GM19467 (cell line): Measurements from ENCODE around the gene PRKG1.
"Not testable (repeated sequence)": the region's sequence is repeated elsewhere in the genome, so short reads cannot be mapped to it uniquely, and the experiment has no call there.

Experiments used
- ATAC-seq: cut with Tn5 transposase; IDR thresholded peaks from one replicate; pipeline ENCODE4 v1.9.1; 2021; ENCODE audit warnings: mild to moderate bottlenecking, moderate library complexity; ENCODE audit not compliant: unreplicated experiment

PRKG1 gene

GRCh38 chr10:51367127-51367526 lies 292.8 kb downstream of the PRKG1 start:
- no peak for ATAC-seq

GRCh38 chr10:51367694-51368093 lies 293.4 kb downstream of the PRKG1 start:
- no peak for ATAC-seq

- ATAC-seq = no peak
Measured at GRCh38 chr10:51368943-51369342, 294.7 kb downstream of the PRKG1 start.

- ATAC-seq = no peak
Measured at GRCh38 chr10:51369903-51370302, 295.6 kb downstream of the PRKG1 start.

- ATAC-seq = no peak
Measured at GRCh38 chr10:51371743-51372142, 297.5 kb downstream of the PRKG1 start.

- no peak for ATAC-seq
Measured at GRCh38 chr10:51375790-51376189, 301.5 kb downstream of the PRKG1 start.

- ATAC-seq = no peak
Measured at GRCh38 chr10:51377070-51377931, 303.0 kb downstream of the PRKG1 start.

GRCh38 chr10:51377932-51378599 lies 303.8 kb downstream of the PRKG1 start:
- ATAC-seq = no peak

GRCh38 chr10:51382181-51382580 lies 307.9 kb downstream of the PRKG1 start:
- no peak for ATAC-seq

GRCh38 chr10:51384971-51385370 lies 310.7 kb downstream of the PRKG1 start:
- ATAC-seq = no peak

- no peak for ATAC-seq
Measured at GRCh38 chr10:51386248-51386885, 312.1 kb downstream of the PRKG1 start.

GRCh38 chr10:51389415-51390321 lies 315.4 kb downstream of the PRKG1 start:
- peak; percentile 91 for ATAC-seq

GRCh38 chr10:51393006-51393405 lies 318.7 kb downstream of the PRKG1 start:
- not testable (repeated sequence) for ATAC-seq

GRCh38 chr10:51394039-51394438 lies 319.8 kb downstream of the PRKG1 start:
- ATAC-seq = no peak

- ATAC-seq = no peak
Measured at GRCh38 chr10:51397244-51397643, 323.0 kb downstream of the PRKG1 start.

GRCh38 chr10:51397695-51398094 lies 323.4 kb downstream of the PRKG1 start:
- ATAC-seq = no peak

GRCh38 chr10:51399840-51400239 lies 325.6 kb downstream of the PRKG1 start:
- no peak for ATAC-seq

GRCh38 chr10:51400392-51401096 lies 326.3 kb downstream of the PRKG1 start:
- ATAC-seq = no peak

- no peak for ATAC-seq
Measured at GRCh38 chr10:51403521-51403920, 329.2 kb downstream of the PRKG1 start.
